Coronary artery (tissue), 2 donors: Measurements from ENCODE around the gene DSCAML1.

ENCODE experiments used
- DNase-seq: peaks from one replicate; pipeline ENCODE4 v3.0.0-alpha.2; 2017; ENCODE audit warnings: low spot score
- H3K27ac ChIP-seq, 2 donors: fragments of 200-600 bp; sonication (generic); one replicate each; pipeline ENCODE4 v1.5.1; 2016 to 2019
- H3K4me3 ChIP-seq: fragments of 200-600 bp; sonication (generic); 2 replicates; pipeline ENCODE4 v1.5.1; 2016; ENCODE audit warnings: mild to moderate bottlenecking, moderate library complexity
- TF ChIP-seq, protein P1 (sequence below): fragments of 200-600 bp; sonication (generic); IDR thresholded peaks from one replicate; pipeline ENCODE4 v1.5.1; 2019; ENCODE audit warnings: antibody characterized with exemption

The DSCAML1 gene

DNA sequence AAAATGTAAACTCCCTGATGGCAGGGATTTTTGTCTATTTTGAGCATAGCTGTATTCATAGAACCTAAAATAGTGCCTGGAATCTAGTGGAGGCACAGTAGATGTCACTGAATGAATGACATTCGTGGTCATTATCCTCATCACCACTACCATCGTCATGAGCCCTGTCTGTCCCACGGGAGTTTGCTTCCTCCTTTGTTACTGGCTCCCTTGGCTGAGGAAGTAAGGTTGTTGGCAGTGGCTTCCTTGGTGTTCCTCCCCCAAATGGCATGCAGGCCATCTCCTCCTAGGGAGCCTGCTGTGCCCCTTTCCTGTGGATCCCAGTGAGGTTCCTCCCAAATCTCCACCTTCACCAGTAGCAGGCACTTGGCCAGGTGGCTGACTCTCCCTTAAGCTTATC is 286.4 kb downstream of the DSCAML1 start:
- TF ChIP-seq, protein P1, sequence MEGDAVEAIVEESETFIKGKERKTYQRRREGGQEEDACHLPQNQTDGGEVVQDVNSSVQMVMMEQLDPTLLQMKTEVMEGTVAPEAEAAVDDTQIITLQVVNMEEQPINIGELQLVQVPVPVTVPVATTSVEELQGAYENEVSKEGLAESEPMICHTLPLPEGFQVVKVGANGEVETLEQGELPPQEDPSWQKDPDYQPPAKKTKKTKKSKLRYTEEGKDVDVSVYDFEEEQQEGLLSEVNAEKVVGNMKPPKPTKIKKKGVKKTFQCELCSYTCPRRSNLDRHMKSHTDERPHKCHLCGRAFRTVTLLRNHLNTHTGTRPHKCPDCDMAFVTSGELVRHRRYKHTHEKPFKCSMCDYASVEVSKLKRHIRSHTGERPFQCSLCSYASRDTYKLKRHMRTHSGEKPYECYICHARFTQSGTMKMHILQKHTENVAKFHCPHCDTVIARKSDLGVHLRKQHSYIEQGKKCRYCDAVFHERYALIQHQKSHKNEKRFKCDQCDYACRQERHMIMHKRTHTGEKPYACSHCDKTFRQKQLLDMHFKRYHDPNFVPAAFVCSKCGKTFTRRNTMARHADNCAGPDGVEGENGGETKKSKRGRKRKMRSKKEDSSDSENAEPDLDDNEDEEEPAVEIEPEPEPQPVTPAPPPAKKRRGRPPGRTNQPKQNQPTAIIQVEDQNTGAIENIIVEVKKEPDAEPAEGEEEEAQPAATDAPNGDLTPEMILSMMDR = no peak

DNA sequence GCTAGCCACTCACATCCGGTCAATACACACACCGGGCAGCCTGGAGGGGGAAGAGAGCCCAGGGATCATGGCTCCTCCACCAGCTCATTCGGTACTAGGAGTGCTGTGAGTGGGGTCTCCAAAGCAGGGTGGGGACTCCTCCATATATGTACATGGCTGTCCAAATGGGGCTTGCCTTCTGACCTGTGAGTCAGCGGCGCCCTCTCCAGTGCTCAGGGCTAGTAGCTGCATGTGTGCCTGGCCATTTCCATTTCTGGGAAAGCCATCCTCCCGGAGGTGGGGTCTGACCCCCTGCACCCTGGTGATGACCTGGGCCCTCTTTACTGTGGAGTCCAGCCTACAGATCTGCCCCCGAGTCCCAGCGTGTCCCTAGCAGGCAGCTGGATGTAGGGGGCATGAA is 287.5 kb downstream of the DSCAML1 start:
- TF ChIP-seq, protein P1 = no peak
- H3K4me3 ChIP-seq = no peak overlapping the region
- no peak overlapping the region for H3K27ac ChIP-seq

More for the DNA sequence above, 286.4 kb downstream of the DSCAML1 start:
- Histone ChIP-seq H3K4me3 (no peak overlapping the region), H3K27ac (no peak overlapping the region)
- no peak for DNase-seq

DNA sequence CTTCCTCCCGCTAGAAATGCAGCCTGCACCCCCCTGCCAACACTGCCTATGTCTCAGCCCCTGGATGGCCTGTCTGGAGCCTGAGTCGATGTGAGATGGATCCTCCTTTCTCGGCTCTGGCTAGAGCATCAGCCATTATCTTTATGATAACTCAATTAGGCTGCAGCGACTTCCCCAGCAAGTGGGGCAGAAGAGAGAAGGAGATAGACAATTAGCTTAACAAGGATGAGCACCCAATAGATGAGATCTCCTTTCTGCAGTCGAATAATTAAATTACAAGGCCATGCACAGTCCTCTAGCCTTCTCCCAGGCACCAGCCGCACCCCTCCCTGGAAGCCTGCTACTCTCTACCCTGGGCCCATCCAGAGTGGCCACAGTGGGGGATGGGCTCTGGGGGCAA is 290.0 kb downstream of the DSCAML1 start:
- TF ChIP-seq, protein P1 = no peak
- no peak for DNase-seq
- no peak overlapping the region for H3K4me3 ChIP-seq
- H3K27ac ChIP-seq = no peak overlapping the region

More for the DNA sequence above, 287.5 kb downstream of the DSCAML1 start:
- no peak for DNase-seq

DNA sequence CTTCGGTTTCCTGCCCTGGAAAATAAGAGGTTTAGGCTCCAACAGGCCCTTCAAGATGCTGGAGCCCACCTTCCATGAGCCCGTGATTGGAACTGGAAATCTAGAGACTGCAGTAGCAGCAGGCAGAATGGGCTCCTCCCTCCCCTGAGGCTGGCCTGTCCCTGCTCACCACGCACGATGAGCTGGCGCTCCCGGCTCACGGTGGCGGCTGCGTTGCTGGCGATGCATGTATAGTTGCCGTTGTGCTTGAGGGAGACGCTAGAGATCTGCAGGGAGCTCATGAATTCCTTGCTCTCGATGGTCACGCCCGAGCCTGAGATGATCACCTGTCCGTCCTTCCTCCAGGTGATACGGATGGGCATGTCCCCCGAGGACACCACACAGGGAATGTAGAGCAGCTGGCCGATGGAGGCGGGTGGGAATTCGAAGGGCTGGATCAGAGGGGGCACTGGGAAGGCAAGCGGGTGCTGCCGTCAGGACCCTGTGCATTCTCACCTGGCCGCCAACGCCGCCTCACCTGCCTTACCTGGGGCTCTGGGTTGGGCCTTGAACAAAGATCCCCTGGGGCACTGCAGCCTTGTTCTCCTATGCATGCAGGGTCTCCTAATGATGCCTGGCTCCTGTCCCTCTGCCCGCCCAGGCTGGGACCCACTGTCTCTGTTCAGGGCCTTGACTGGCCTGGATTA is 291.6 kb downstream of the DSCAML1 start:
- no peak for DNase-seq
- Histone ChIP-seq H3K4me3 (no peak overlapping the region), H3K27ac (no peak overlapping the region)
- TF ChIP-seq, protein P1 = no peak

DNA sequence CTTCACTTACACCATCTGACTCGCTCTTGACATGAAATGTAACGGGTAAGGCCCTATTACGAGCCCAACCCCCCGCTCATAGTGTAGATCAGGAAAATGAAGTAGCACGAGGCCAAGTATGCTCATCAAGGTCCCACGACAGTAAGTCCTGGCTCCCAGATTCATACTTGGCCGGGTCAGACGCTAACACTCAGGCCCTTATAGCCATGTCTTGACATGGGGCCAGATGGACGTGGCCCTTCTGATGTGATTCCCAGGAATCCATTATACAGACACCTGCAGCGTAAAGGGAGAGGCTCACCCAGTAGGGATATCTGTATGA is 294.3 kb downstream of the DSCAML1 start:
- no peak overlapping the region for H3K27ac ChIP-seq
- no peak for DNase-seq
- TF ChIP-seq, protein P1 = no peak
- H3K4me3 ChIP-seq = no peak overlapping the region

DNA sequence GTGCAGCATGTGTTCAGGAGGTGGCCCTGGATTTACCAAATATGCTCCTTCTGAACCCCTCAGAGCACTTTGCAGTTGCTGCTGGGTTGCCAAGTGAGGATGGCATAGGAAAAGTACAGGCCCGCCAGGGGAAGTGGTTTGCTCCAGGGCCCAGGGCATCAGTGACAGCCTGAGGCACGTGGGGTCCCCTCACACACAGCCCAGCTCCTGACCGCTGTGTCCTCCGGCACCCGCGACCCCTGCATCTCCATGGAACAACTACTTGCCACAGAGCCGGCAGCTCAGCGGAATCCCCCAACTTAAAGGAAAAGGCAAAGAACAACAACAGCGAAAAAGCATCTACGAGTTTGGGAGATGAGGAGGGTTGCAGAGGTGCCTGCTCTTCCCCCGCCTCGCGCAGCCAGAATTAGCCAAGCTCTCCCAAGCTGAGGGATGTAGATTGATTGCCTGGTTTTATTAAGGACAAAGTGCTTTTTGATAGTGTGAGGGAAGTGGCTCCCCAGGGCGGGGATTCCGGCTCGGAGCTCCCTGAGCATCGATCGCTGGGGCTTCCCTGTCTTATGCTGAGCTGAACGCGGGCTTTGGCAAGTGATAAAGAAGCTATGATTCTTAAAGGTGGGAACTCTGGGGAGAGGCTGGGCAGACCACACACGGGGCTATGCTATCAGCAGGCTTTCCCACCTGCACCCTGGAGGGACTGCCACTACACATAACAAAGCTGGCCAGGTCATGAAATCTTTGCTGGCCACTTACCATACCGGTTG is 294.8 kb downstream of the DSCAML1 start:
- no peak for DNase-seq
- Histone ChIP-seq H3K27ac (no peak overlapping the region), H3K4me3 (no peak overlapping the region)
- TF ChIP-seq, protein P1 = no peak
